Stimulated activated CD8-positive, alpha-beta memory T cell treated with anti-CD3 and anti-CD28 coated beads, Interleukin-12 subunit alpha, Interleukin-12 subunit beta, amount 100 ng/mL, for 24 hours (primary cell): ENCODE data around the gene FAXDC2.

Experiments used
- DNase-seq: peaks from one replicate; pipeline ENCODE4 v3.0.0-alpha.2; 2020; ENCODE audit errors: extremely low read depth

The FAXDC2 gene

GRCh38 chr5:154850255-154851062, at the start of gene FAXDC2:
Gene FAXDC2 (minus strand): TSS chr5:154850603. CDS start chr5:154838178, 12,425 bp downstream.
- no peak for DNase-seq

- DNase-seq: no peak
Observed at GRCh38 chr5:154900066-154900465, 49.7 kb upstream of the FAXDC2 start.

GRCh38 chr5:154899151-154899816, 48.9 kb upstream of the FAXDC2 start:
- DNase-seq: no peak

- DNase-seq: no peak
Observed at GRCh38 chr5:154898210-154898609, 47.8 kb upstream of the FAXDC2 start.

GRCh38 chr5:154896562-154897165, 46.3 kb upstream of the FAXDC2 start:
- DNase-seq: no peak

- no peak for DNase-seq
Observed at GRCh38 chr5:154895606-154896561, 45.5 kb upstream of the FAXDC2 start.

- DNase-seq: no peak
Observed at GRCh38 chr5:154893381-154893780, 43.0 kb upstream of the FAXDC2 start.

- no peak for DNase-seq
Observed at GRCh38 chr5:154892369-154892771, 42.0 kb upstream of the FAXDC2 start.

GRCh38 chr5:154885439-154885838, 35.0 kb upstream of the FAXDC2 start:
- DNase-seq: no peak

GRCh38 chr5:154884424-154884823, 34.0 kb upstream of the FAXDC2 start:
- no peak for DNase-seq

- no peak for DNase-seq
Observed at GRCh38 chr5:154881986-154882385, 31.6 kb upstream of the FAXDC2 start.

GRCh38 chr5:154878642-154879335, 28.4 kb upstream of the FAXDC2 start:
- DNase-seq: no peak

GRCh38 chr5:154873791-154874331, 23.5 kb upstream of the FAXDC2 start:
- no peak for DNase-seq

GRCh38 chr5:154871734-154872133, 21.3 kb upstream of the FAXDC2 start:
- DNase-seq: no peak

GRCh38 chr5:154868702-154869101, 18.3 kb upstream of the FAXDC2 start:
- no peak for DNase-seq

- DNase-seq: no peak
Observed at GRCh38 chr5:154866841-154867240, 16.4 kb upstream of the FAXDC2 start.

- no peak for DNase-seq
Observed at GRCh38 chr5:154865466-154866184, 15.2 kb upstream of the FAXDC2 start.

GRCh38 chr5:154863291-154864080, 13.1 kb upstream of the FAXDC2 start:
- DNase-seq: no peak

- DNase-seq: no peak
Observed at GRCh38 chr5:154862766-154863165, 12.4 kb upstream of the FAXDC2 start.
